HCT116 (cell line): ENCODE measurements around the gene GUK1. TPM values are rescaled to one million over a fixed set of nuclear protein-coding genes. Genes with fewer than 3 reads are reported as not detected.

Source experiments
- ATAC-seq: fragments of 200-7000 bp; cut with Tn5 transposase; 2 replicates; pipeline ENCODE4 v1.9.1; 2020; ENCODE audit warnings: mild to moderate bottlenecking, moderate library complexity
- BruUV-seq: library from RNA; stranded (reverse); fragments of 400-500 nt; replicated peaks from 2 replicates; lab custom pipeline; 2021; lab: Mats Ljungman, UMichigan
- CTCF ChIA-PET: fragments of 300-600 bp; sonication (Branson Sonifier 250); formaldehyde crosslinking; loops from one replicate; lab custom pipeline; 2021; ENCODE audit warnings: antibody characterized with exemption; lab: Charles Lee
- POLR2A ChIA-PET: fragments of 300-600, 350-600 bp; sonication (Branson Sonifier 250); formaldehyde crosslinking; loops from one replicate; lab custom pipeline; 2021; ENCODE audit warnings: antibody characterized with exemption; lab: Charles Lee
- RAD21 ChIA-PET, 2 experiments: fragments of 300-600 bp; sonication (Branson Sonifier 250); formaldehyde crosslinking; loops; one replicate each; lab custom pipeline; 2023; ENCODE audit warnings: low total read pairs in 2 of 2; ENCODE audit not compliant: uncharacterized antibody in 2 of 2, unreplicated experiment in 2 of 2, low non-redundant PET in 1 of 2; lab: Charles Lee
- DNase-seq: peaks from one replicate; pipeline ENCODE4 v3.0.0-alpha.2; 2010; ENCODE audit warnings: low read depth, low spot score
- H2AFZ ChIP-seq: fragments of 200-600 bp; shearing (Covaris generic), sonication (generic); 2 replicates; pipeline ENCODE4 v1.6.1; 2017; ENCODE audit warnings: low read depth, mixed run types, mixed read lengths, antibody characterized with exemption, low read length; ENCODE audit not compliant: poor library complexity, severe bottlenecking
- H3K27ac ChIP-seq: 2 replicates; pipeline ENCODE4 v1.5.1; 2012; ENCODE audit warnings: low read depth, low read length
- H3K27me3 ChIP-seq: fragments of 200-600 bp; sonication (generic); 2 replicates; pipeline ENCODE4 v1.6.1; 2016; ENCODE audit warnings: mixed run types, low read length, mixed read lengths; ENCODE audit not compliant: insufficient read depth
- H3K36me3 ChIP-seq, 2 experiments: fragments of 200-500 bp in 1 of 2; fragments of 200-600 bp in 1 of 2; sonication (Bioruptor generic) in 1 of 2; sonication (generic) in 1 of 2; 2 replicates each; pipeline versions ENCODE4 v1.5.1 to v1.6.1; 2014 to 2016; ENCODE audit warnings: low read length in 2 of 2, inconsistent platforms in 1 of 2, mixed read lengths in 1 of 2, mixed run types in 1 of 2; ENCODE audit not compliant: insufficient read depth in 2 of 2, control insufficient read depth in 1 of 2
- H3K4me1 ChIP-seq, 2 experiments: fragments of 200-600 bp in 1 of 2; sonication (generic) in 1 of 2; 2 replicates each; pipeline versions ENCODE4 v1.5.1 to v1.6.1; 2012 to 2017; ENCODE audit warnings: low read length in 2 of 2, inconsistent platforms in 1 of 2, mild to moderate bottlenecking in 1 of 2, mixed read lengths in 1 of 2, mixed run types in 1 of 2, moderate library complexity in 1 of 2; ENCODE audit not compliant: insufficient read depth in 2 of 2, control insufficient read depth in 1 of 2
- H3K4me2 ChIP-seq: fragments of 200-600 bp; sonication (generic); 2 replicates; pipeline ENCODE4 v1.6.1; 2017; ENCODE audit warnings: mixed run types, low read length, mixed read lengths
- H3K4me3 ChIP-seq, 2 experiments: fragments of 200-600 bp in 1 of 2; sonication (generic) in 1 of 2; replicated peaks in 1 of 2; 2 replicates each; pipeline ENCODE4 v1.5.1; 2011 to 2016; ENCODE audit warnings: low read length in 2 of 2, control low read depth in 1 of 2, low read depth in 1 of 2, mild to moderate bottlenecking in 1 of 2, mixed read lengths in 1 of 2, mixed run types in 1 of 2
- H3K79me2 ChIP-seq: fragments of 200-600 bp; sonication (generic); 2 replicates; pipeline ENCODE4 v1.6.1; 2017; ENCODE audit warnings: mild to moderate bottlenecking, mixed run types, low read length, moderate library complexity, mixed read lengths; ENCODE audit not compliant: insufficient read depth
- H3K9ac ChIP-seq: fragments of 200-600 bp; sonication (generic); 2 replicates; pipeline ENCODE4 v1.6.1; 2016; ENCODE audit warnings: low read length, mixed read lengths
- H3K9me2 ChIP-seq: fragments of 200-600 bp; sonication (generic), shearing (Covaris generic); 2 replicates; pipeline ENCODE4 v1.6.1; 2017; ENCODE audit warnings: mixed run types, mild to moderate bottlenecking, moderate library complexity; ENCODE audit not compliant: insufficient read depth
- H3K9me3 ChIP-seq, 2 experiments: fragments of 200-500 bp in 1 of 2; fragments of 200-600 bp in 1 of 2; sonication (Bioruptor generic) in 1 of 2; sonication (generic) in 1 of 2; 2 replicates each; pipeline ENCODE4 v1.6.1; 2014 to 2017; ENCODE audit warnings: low read length in 2 of 2, mixed read lengths in 2 of 2, inconsistent platforms in 1 of 2, low read depth in 1 of 2, mild to moderate bottlenecking in 1 of 2, mixed run types in 1 of 2, moderate library complexity in 1 of 2; ENCODE audit not compliant: control insufficient read depth in 1 of 2, insufficient read depth in 1 of 2
- H4K20me1 ChIP-seq: fragments of 200-600 bp; sonication (generic), shearing (Covaris generic); 2 replicates; pipeline ENCODE4 v1.6.1; 2017; ENCODE audit warnings: mixed run types, mild to moderate bottlenecking, moderate library complexity; ENCODE audit not compliant: insufficient read depth
- CEBPB ChIP-seq: IDR thresholded peaks from 2 replicates; pipeline ENCODE4 v1.6.1; 2012; ENCODE audit warnings: low read depth
- EGR1 ChIP-seq: IDR thresholded peaks from 2 replicates; pipeline ENCODE4 v1.6.1; 2012; ENCODE audit warnings: low read depth
- ELF1 ChIP-seq: IDR thresholded peaks from 2 replicates; pipeline ENCODE4 v1.6.1; 2012; ENCODE audit warnings: low read depth, borderline replicate concordance
- EZH2 ChIP-seq: fragments of 200-600 bp; sonication (generic); IDR thresholded peaks from 2 replicates; pipeline ENCODE4 v1.6.1; 2017; ENCODE audit warnings: antibody characterized with exemption, mixed run types
- EZH2phosphoT487 ChIP-seq: fragments of 200-600 bp; IDR thresholded peaks from 2 replicates; pipeline ENCODE4 v1.6.1; 2018; ENCODE audit warnings: antibody characterized with exemption, borderline replicate concordance
- FOSL1 ChIP-seq: IDR thresholded peaks from 2 replicates; pipeline ENCODE4 v1.6.1; 2012; ENCODE audit warnings: low read depth
- JUND ChIP-seq: IDR thresholded peaks from 2 replicates; pipeline ENCODE4 v1.6.1; 2012
- POLR2A ChIP-seq: IDR thresholded peaks from 2 replicates; pipeline ENCODE4 v1.7.0; 2011; ENCODE audit warnings: borderline replicate concordance; ENCODE audit not compliant: insufficient read depth, insufficient read length; ENCODE audit errors: extremely low read depth
- POLR2AphosphoS5 ChIP-seq: IDR thresholded peaks from 2 replicates; pipeline ENCODE4 v1.6.1; 2011; ENCODE audit warnings: mild to moderate bottlenecking, low read depth, low read length, moderate library complexity
- SIN3A ChIP-seq: IDR thresholded peaks from 2 replicates; pipeline ENCODE4 v1.6.1; 2012; ENCODE audit warnings: low read depth
- SP1 ChIP-seq: IDR thresholded peaks from 2 replicates; pipeline ENCODE4 v1.6.1; 2012; ENCODE audit warnings: low read depth
- SRF ChIP-seq: IDR thresholded peaks from 2 replicates; pipeline ENCODE4 v1.6.1; 2012; ENCODE audit warnings: low read depth
- TCF7L2 ChIP-seq: IDR thresholded peaks from 2 replicates; pipeline ENCODE4 v1.7.0; 2011; ENCODE audit warnings: borderline replicate concordance, inconsistent platforms; ENCODE audit not compliant: insufficient read depth, insufficient read length; ENCODE audit errors: extremely low read depth
- YY1 ChIP-seq: IDR thresholded peaks from 2 replicates; pipeline ENCODE4 v1.6.1; 2011; ENCODE audit warnings: low read length, low read depth, moderate library complexity, mild to moderate bottlenecking; ENCODE audit not compliant: insufficient replicate concordance; ENCODE audit errors: extremely low read depth
- ZFX ChIP-seq: fragments of 450-650 bp; IDR thresholded peaks from 2 replicates; pipeline ENCODE4 v1.6.1; 2017
- ZNF274 ChIP-seq: fragments of 200-500 bp; sonication (Bioruptor generic); IDR thresholded peaks from 2 replicates; pipeline ENCODE4 v1.6.1; 2014; ENCODE audit warnings: mild to moderate bottlenecking, low read depth, low read length, inconsistent platforms
- intact Hi-C: fragments of 100-400 bp; cut with micrococcal nuclease; formaldehyde crosslinking; loops from 2 replicates; pipeline ENCODE4 v1.10.0; 2022
- total RNA-seq: library from RNA; stranded (reverse); gene quantifications from one replicate; pipeline ENCODE4 v1.2.1, GENCODE V29; 2021; ENCODE audit not compliant: unreplicated experiment
- TF ChIP-seq, protein P1 (sequence below), 3 experiments: fragments of 200-600 bp in 1 of 3; sonication (generic) in 1 of 3; IDR thresholded peaks in 2 of 3; conservative IDR thresholded peaks in 1 of 3; 2 replicates each; pipeline ENCODE4 v1.5.1; 2012 to 2017; ENCODE audit warnings: low read depth in 2 of 3, low read length in 2 of 3, antibody characterized with exemption in 1 of 3, borderline replicate concordance in 1 of 3, control low read depth in 1 of 3, mild to moderate bottlenecking in 1 of 3, mixed read lengths in 1 of 3, mixed run types in 1 of 3, moderate library complexity in 1 of 3; ENCODE audit not compliant: insufficient read depth in 1 of 3
- TF ChIP-seq, protein P2 (sequence below): IDR thresholded peaks from 2 replicates; pipeline ENCODE4 v1.6.1; 2011; ENCODE audit warnings: mild to moderate bottlenecking, low read length, moderate library complexity; ENCODE audit not compliant: insufficient replicate concordance; ENCODE audit errors: extremely low read depth
- TF ChIP-seq, protein P3 (sequence below): IDR thresholded peaks from 2 replicates; pipeline ENCODE4 v1.6.1; 2012
- TF ChIP-seq, protein P4 (sequence below): IDR thresholded peaks from 2 replicates; pipeline ENCODE4 v1.6.1; 2012

The GUK1 gene
- total RNA-seq, 1 experiment from 2014 or later = 145 TPM

DNA sequence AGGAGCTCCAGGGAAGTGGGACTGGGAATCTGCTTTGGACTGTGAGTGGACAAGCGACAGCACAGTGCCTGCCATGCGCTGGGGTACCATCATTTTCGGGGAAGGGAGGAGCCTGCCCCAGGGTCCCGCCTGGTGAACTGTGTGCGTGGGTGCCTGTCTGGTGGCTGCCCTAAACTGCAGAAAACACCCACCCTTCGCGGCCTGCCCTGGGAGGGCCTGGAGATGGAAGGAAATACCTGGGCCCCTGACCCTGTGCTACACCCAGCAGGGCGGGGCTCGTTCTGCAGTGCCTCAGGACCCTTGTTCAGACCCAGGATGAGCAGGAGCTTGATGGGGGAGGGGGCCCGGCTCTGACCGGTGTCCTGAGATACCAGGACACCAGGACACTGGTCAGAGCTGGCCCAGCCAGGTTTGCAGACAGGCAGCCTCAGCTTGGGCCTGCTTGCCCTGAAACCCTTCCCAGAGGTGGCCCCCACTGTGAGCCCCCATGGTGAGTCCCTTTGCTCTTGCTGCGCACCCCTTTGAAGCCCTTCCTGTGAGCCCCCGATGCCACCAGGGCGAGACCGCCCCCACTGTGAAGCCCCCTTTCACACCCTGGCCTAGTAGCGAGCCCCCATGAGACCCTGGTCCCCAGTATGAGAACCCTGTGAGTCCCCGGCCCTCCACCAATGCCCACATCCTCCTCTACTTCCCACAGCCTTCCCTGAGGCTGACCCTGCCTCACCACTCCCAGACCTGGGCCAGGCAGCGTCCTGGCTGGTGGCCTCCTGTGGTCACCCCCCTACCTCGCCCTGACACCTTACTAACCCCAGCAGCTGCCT is 12.2 kb downstream of the GUK1 start:
- H4K20me1 ChIP-seq = no peaks in the 10 kb centered on the region
- no TSS peak for BruUV-seq
- no peak overlapping the region for H3K27ac ChIP-seq
- ChIA-PET POLR2A (interaction anchor here (0.7 to 1.1 kb wide), 2 partner anchors 13 to 14 kb away, joined by 3 to 4 read pairs; partner anchors contain the start of gene IBA57), CTCF (interaction anchor here (1.2 kb wide), 1 partner anchor 13 kb away, joined by 5 read pairs; the partner anchor contains the start of gene IBA57), RAD21 (no interaction called here)
- H3K9me3 ChIP-seq = no peaks in the 10 kb centered on the region
- no peaks in the 10 kb centered on the region for H3K27me3 ChIP-seq
- H3K4me2 ChIP-seq = no peak overlapping the region
- 0 out of 4 replicates have a peak, but pooled peaks cover 0 to 6% of the 10 kb centered on the region in 2 experiments for H3K36me3 ChIP-seq
- no peaks in the 10 kb centered on the region for H3K9me2 ChIP-seq
- DNase-seq = no peak
- no peak overlapping the region for H2AFZ ChIP-seq
- no peaks in the 10 kb centered on the region; the same call in 1 of the 2 replicates for H3K79me2 ChIP-seq
- peaks cover 11% of the 10 kb centered on the region in 2 experiments; a peak in 3 of 4 replicates for H3K4me1 ChIP-seq
- no peak for ATAC-seq
- TF ChIP-seq ELF1 = no peak
- TF ChIP-seq POLR2AphosphoS5 = no peak
- TF ChIP-seq, protein P1, sequence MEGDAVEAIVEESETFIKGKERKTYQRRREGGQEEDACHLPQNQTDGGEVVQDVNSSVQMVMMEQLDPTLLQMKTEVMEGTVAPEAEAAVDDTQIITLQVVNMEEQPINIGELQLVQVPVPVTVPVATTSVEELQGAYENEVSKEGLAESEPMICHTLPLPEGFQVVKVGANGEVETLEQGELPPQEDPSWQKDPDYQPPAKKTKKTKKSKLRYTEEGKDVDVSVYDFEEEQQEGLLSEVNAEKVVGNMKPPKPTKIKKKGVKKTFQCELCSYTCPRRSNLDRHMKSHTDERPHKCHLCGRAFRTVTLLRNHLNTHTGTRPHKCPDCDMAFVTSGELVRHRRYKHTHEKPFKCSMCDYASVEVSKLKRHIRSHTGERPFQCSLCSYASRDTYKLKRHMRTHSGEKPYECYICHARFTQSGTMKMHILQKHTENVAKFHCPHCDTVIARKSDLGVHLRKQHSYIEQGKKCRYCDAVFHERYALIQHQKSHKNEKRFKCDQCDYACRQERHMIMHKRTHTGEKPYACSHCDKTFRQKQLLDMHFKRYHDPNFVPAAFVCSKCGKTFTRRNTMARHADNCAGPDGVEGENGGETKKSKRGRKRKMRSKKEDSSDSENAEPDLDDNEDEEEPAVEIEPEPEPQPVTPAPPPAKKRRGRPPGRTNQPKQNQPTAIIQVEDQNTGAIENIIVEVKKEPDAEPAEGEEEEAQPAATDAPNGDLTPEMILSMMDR (IDR thresholded peaks at IDR 0.05 in 2 of 3, conservative IDR thresholded peaks at IDR 0.05 in 1 of 3; ENCODE audit: borderline replicate concordance in 1 of 3, insufficient read depth in 1 of 3, low read depth in 2 of 3, low read length in 2 of 3) = no peak
- no peak for TF ChIP-seq POLR2A
- TF ChIP-seq SP1 = no peak
- TF ChIP-seq ZFX = no peak
- no peak for TF ChIP-seq CEBPB
- no peak for TF ChIP-seq TCF7L2
- TF ChIP-seq, protein P2, sequence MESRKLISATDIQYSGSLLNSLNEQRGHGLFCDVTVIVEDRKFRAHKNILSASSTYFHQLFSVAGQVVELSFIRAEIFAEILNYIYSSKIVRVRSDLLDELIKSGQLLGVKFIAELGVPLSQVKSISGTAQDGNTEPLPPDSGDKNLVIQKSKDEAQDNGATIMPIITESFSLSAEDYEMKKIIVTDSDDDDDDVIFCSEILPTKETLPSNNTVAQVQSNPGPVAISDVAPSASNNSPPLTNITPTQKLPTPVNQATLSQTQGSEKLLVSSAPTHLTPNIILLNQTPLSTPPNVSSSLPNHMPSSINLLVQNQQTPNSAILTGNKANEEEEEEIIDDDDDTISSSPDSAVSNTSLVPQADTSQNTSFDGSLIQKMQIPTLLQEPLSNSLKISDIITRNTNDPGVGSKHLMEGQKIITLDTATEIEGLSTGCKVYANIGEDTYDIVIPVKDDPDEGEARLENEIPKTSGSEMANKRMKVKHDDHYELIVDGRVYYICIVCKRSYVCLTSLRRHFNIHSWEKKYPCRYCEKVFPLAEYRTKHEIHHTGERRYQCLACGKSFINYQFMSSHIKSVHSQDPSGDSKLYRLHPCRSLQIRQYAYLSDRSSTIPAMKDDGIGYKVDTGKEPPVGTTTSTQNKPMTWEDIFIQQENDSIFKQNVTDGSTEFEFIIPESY = no peak
- TF ChIP-seq ZNF274 = no peak
- TF ChIP-seq SRF = no peak
- TF ChIP-seq FOSL1 = no peak
- TF ChIP-seq EZH2 = no peak
- no peak for TF ChIP-seq EGR1
- TF ChIP-seq, protein P3, sequence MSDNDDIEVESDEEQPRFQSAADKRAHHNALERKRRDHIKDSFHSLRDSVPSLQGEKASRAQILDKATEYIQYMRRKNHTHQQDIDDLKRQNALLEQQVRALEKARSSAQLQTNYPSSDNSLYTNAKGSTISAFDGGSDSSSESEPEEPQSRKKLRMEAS = no peak
- no peak for TF ChIP-seq EZH2phosphoT487
- TF ChIP-seq, protein P4, sequence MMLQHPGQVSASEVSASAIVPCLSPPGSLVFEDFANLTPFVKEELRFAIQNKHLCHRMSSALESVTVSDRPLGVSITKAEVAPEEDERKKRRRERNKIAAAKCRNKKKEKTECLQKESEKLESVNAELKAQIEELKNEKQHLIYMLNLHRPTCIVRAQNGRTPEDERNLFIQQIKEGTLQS = no peak
- TF ChIP-seq SIN3A = no peak
- TF ChIP-seq YY1 = no peak
- no peak for TF ChIP-seq JUND
- intact Hi-C loops = no loop called here
- H3K9ac ChIP-seq = no peak overlapping the region
- no peak overlapping the region for H3K4me3 ChIP-seq
